Neuronal stem cell (in vitro differentiated cells): ENCODE measurements around the gene ST7.

ENCODE experiments used
- DNase-seq: peaks from one replicate; pipeline ENCODE4 v3.0.0-alpha.2; 2013; ENCODE audit warnings: low spot score
- H2AFZ ChIP-seq: one replicate; pipeline ENCODE4 v1.6.1; 2013; ENCODE audit warnings: mild to moderate bottlenecking, low read length, inconsistent platforms
- H2AK5ac ChIP-seq: 2 replicates; pipeline ENCODE4 v1.6.1; 2013; ENCODE audit warnings: low read depth, mild to moderate bottlenecking, inconsistent platforms, low read length, moderate library complexity, mixed read lengths
- H2BK120ac ChIP-seq: 2 replicates; pipeline ENCODE4 v1.6.1; 2013; ENCODE audit warnings: low read depth, mild to moderate bottlenecking, inconsistent platforms, low read length, moderate library complexity, mixed read lengths
- H2BK12ac ChIP-seq: one replicate; pipeline ENCODE4 v1.6.1; 2013; ENCODE audit warnings: low read length, inconsistent platforms
- H2BK15ac ChIP-seq: 2 replicates; pipeline ENCODE4 v1.6.1; 2013; ENCODE audit warnings: mild to moderate bottlenecking, low read length, inconsistent platforms, mixed read lengths
- H2BK5ac ChIP-seq: one replicate; pipeline ENCODE4 v1.6.1; 2013; ENCODE audit warnings: inconsistent platforms, mild to moderate bottlenecking, low read length, moderate library complexity
- H3K14ac ChIP-seq: one replicate; pipeline ENCODE4 v1.6.1; 2013; ENCODE audit warnings: low read length, inconsistent platforms
- H3K18ac ChIP-seq: 2 replicates; pipeline ENCODE4 v1.6.1; 2013; ENCODE audit warnings: low read length, inconsistent platforms
- H3K23ac ChIP-seq: 2 replicates; pipeline ENCODE4 v1.6.1; 2013; ENCODE audit warnings: low read depth, mild to moderate bottlenecking, mixed read lengths, low read length, inconsistent platforms; ENCODE audit not compliant: poor library complexity
- H3K27ac ChIP-seq: replicated peaks from 3 replicates; pipeline ENCODE4 v1.5.1; 2013; ENCODE audit warnings: low read length, inconsistent platforms
- H3K27me3 ChIP-seq, 3 experiments: 2 replicates each; pipeline ENCODE4 v1.6.1; 2013; ENCODE audit warnings: low read length in 3 of 3, mild to moderate bottlenecking in 2 of 3, inconsistent platforms in 1 of 3, low read depth in 1 of 3, mixed read lengths in 1 of 3, moderate library complexity in 1 of 3; ENCODE audit not compliant: control insufficient read depth in 3 of 3, insufficient read depth in 3 of 3
- H3K36me3 ChIP-seq, 2 donors: replicated peaks in 1 of 2; 2 replicates each; pipeline ENCODE4 v1.6.1; 2013; ENCODE audit warnings: low read length in 2 of 2; ENCODE audit not compliant: control insufficient read depth in 2 of 2, insufficient read depth in 2 of 2
- H3K4ac ChIP-seq: 2 replicates; pipeline ENCODE4 v1.6.1; 2013; ENCODE audit warnings: inconsistent platforms, mild to moderate bottlenecking, low read length, moderate library complexity
- H3K4me1 ChIP-seq, 2 donors: 1 replicate in 1 of 2; 2 replicates in 1 of 2; pipeline ENCODE4 v1.6.1; 2013; ENCODE audit warnings: low read length in 2 of 2, low read depth in 1 of 2; ENCODE audit not compliant: control insufficient read depth in 2 of 2, insufficient read depth in 1 of 2
- H3K4me2 ChIP-seq: one replicate; pipeline ENCODE4 v1.6.1; 2013; ENCODE audit warnings: mild to moderate bottlenecking, low read length, inconsistent platforms; ENCODE audit not compliant: insufficient read depth, poor library complexity, severe bottlenecking
- H3K4me3 ChIP-seq, 2 donors: 2 replicates each; pipeline ENCODE4 v1.5.1; 2013; ENCODE audit warnings: low read length in 2 of 2, mild to moderate bottlenecking in 2 of 2, inconsistent platforms in 1 of 2, moderate library complexity in 1 of 2
- H3K79me1 ChIP-seq: one replicate; pipeline ENCODE4 v1.6.1; 2013; ENCODE audit warnings: low read depth, mild to moderate bottlenecking, inconsistent platforms, low read length, moderate library complexity
- H3K9ac ChIP-seq: one replicate; pipeline ENCODE4 v1.6.1; 2013; ENCODE audit warnings: mild to moderate bottlenecking, low read depth, low read length, inconsistent platforms; ENCODE audit not compliant: poor library complexity
- H3K9me3 ChIP-seq, 2 donors: replicated peaks in 1 of 2; 2 replicates each; pipeline versions ENCODE3 to v1.6.1; 2013; ENCODE audit warnings: low read length in 2 of 2, mild to moderate bottlenecking in 2 of 2, inconsistent platforms in 1 of 2, low read depth in 1 of 2, mixed read lengths in 1 of 2, moderate library complexity in 1 of 2; ENCODE audit not compliant: control insufficient read depth in 2 of 2, insufficient read depth in 1 of 2
- H4K8ac ChIP-seq: one replicate; pipeline ENCODE4 v1.6.1; 2013; ENCODE audit warnings: low read depth, mild to moderate bottlenecking, inconsistent platforms, low read length, moderate library complexity
- H4K91ac ChIP-seq: one replicate; pipeline ENCODE4 v1.6.1; 2013; ENCODE audit warnings: low read length, low read depth, mild to moderate bottlenecking, inconsistent platforms; ENCODE audit not compliant: poor library complexity
- WGBS, 2 donors: extraction: QIAGEN DNeasy Blood & Tissue Kit; methylation state at CpG; one replicate each; pipeline ENCODE4 v1.1.7; 2013; ENCODE audit warnings: missing lambda C conversion rate in 2 of 2, mixed read lengths in 1 of 2; ENCODE audit not compliant: insufficient read length in 2 of 2, insufficient replicate concordance in 1 of 2; ENCODE audit errors: extremely low coverage in 2 of 2; 5-methylcytosine and 5-hydroxymethylcytosine counted together

ST7 gene

DNA sequence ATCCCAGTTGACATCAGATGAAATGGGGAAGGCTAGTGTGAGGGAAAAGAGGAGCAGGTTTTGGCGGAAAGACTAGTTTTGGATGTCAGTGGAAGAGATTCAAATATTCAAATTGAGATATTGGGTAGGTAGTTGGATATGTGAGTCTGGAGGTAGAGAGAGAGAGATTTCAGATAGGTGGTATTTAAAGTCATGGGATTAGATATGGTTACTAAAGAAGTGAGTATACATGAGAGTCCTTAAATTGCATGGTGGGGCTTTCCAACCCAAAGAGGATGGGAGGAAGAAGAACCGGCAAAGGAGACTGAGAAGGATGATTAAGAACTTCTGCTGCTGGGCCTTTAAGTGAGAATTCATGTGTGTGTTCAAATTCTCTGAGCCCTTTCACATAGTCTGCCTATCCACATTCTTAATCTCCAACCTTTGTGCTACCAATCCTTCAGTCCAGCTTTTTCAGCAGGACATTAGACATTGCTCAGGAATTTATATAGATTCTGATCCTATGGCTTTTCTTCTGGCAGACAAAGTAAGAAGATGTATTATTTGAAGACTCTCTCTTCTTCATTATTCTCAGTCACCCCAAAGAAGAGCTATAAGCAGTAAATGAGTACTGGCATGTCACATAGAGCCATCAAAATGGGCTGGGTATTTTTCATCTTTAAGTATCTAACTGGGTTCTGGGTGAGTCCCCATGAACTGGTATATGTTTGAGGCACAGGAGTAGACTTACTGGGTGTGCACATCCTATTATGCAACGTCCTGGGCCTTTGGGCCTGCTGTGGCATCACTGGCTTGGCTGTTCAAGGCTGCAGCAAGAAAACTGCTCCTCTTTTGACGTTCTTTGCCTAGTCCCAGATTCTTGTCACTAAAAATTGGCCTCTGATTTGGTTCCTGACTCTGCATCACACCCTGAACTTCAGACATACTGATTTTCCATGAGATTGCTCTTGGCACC lies 33.6 kb downstream of the ST7 start:
- no peak for DNase-seq
- Histone ChIP-seq H3K4me3 (no peak overlapping the region), H3K27ac (no peak overlapping the region), H3K9me3 (peaks cover under 1 to 12% of the 10 kb centered on the region in 2 donors), H3K9ac (no peak overlapping the region), H3K18ac (no peak overlapping the region), H3K36me3 (no peaks in the 10 kb centered on the region), H2BK120ac (no peak overlapping the region), H4K91ac (no peak overlapping the region), H4K8ac (no peak overlapping the region), H3K23ac (no peak overlapping the region), H3K4ac (no peak overlapping the region), H3K27me3 (no peaks in the 10 kb centered on the region), H2AFZ (no peak overlapping the region), H2BK5ac (no peak overlapping the region), H3K79me1 (no peaks in the 10 kb centered on the region), H2AK5ac (no peak overlapping the region), H3K4me1 (no peaks in the 10 kb centered on the region), H2BK15ac (no peak overlapping the region), H3K14ac (no peak overlapping the region), H3K4me2 (no peak overlapping the region), H2BK12ac (no peak overlapping the region)
- no CpG with 5 or more reads among the region's 4 CpGs for WGBS, 2 donors

DNA sequence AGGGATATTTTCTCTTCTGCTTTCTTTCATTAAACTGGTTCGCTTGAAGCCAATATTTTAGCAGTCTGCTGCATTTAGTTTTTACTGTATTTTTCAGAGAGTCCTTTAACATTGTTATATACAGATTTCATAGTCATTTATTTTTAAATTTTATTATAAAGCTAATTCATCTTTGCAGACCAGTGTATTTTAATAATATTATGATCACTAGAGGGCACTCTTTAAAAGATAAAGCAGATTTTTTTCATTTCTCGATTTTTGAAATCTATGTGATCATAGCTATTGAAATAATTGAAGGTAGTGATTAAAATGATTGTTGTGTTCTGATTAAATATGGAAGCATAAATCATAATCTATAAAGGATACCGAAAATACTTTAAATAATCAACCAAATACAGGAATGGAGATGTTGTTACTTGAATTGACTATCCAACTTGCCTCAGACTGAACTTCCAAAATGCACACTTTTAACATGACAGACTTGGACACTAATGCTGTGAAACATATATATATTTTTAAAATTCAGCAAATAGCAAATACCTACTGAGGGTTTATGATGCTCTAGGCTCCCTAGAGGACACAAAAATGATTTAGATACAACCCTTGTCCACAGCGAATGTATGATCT lies 35.2 kb downstream of the ST7 start:
- Histone ChIP-seq H2BK12ac (no peak overlapping the region), H3K27ac (no peak overlapping the region)

GRCh38 chr7:116990056-116990455 lies 36.8 kb downstream of the ST7 start:
- Histone ChIP-seq H3K4ac (no peak overlapping the region), H2BK5ac (no peak overlapping the region), H2AFZ (no peak overlapping the region), H3K9ac (no peak overlapping the region), H3K4me2 (no peak overlapping the region), H3K27me3 (no peaks in the 10 kb centered on the region), H2AK5ac (no peak overlapping the region), H2BK120ac (no peak overlapping the region), H2BK12ac (no peak overlapping the region), H3K23ac (no peak overlapping the region), H3K4me1 (no peaks in the 10 kb centered on the region), H3K9me3 (peaks cover 1 to 17% of the 10 kb centered on the region in 2 donors), H3K18ac (no peak overlapping the region), H4K8ac (no peak overlapping the region), H2BK15ac (no peak overlapping the region), H3K79me1 (no peaks in the 10 kb centered on the region), H3K4me3 (no peak overlapping the region), H3K27ac (no peak overlapping the region), H4K91ac (no peak overlapping the region), H3K36me3 (no peaks in the 10 kb centered on the region), H3K14ac (no peak overlapping the region)
- no CpG with 5 or more reads among the region's 5 CpGs for WGBS, 2 donors
- no peak for DNase-seq

More for the DNA sequence above, 35.2 kb downstream of the ST7 start:
- Histone ChIP-seq H3K9ac (no peak overlapping the region), H3K27me3 (no peaks in the 10 kb centered on the region), H3K9me3 (peaks cover 1 to 17% of the 10 kb centered on the region in 2 donors), H2BK15ac (no peak overlapping the region), H3K23ac (no peak overlapping the region), H3K4me2 (no peak overlapping the region), H3K4me3 (no peak overlapping the region), H2AK5ac (no peak overlapping the region), H2BK5ac (no peak overlapping the region), H4K91ac (no peak overlapping the region), H4K8ac (no peak overlapping the region), H3K4me1 (no peaks in the 10 kb centered on the region), H2AFZ (no peak overlapping the region), H3K18ac (no peak overlapping the region), H3K14ac (no peak overlapping the region), H3K79me1 (no peaks in the 10 kb centered on the region), H3K36me3 (no peaks in the 10 kb centered on the region), H3K4ac (no peak overlapping the region), H2BK120ac (no peak overlapping the region)
- no peak for DNase-seq
- WGBS, 2 donors = no CpG with 5 or more reads among the region's 4 CpGs

GRCh38 chr7:116991233-116991632 lies 37.9 kb downstream of the ST7 start:
- Histone ChIP-seq H3K9me3 (peaks cover 1 to 17% of the 10 kb centered on the region in 2 donors), H3K27me3 (no peaks in the 10 kb centered on the region), H3K79me1 (no peaks in the 10 kb centered on the region), H3K4ac (no peak overlapping the region), H3K23ac (no peak overlapping the region), H3K4me1 (no peaks in the 10 kb centered on the region), H3K4me2 (no peak overlapping the region), H3K36me3 (no peaks in the 10 kb centered on the region), H3K9ac (no peak overlapping the region), H2AK5ac (no peak overlapping the region), H2BK5ac (no peak overlapping the region), H3K14ac (no peak overlapping the region), H2BK12ac (no peak overlapping the region), H4K91ac (no peak overlapping the region), H3K4me3 (no peak overlapping the region), H2AFZ (no peak overlapping the region), H4K8ac (no peak overlapping the region), H3K27ac (no peak overlapping the region), H2BK120ac (no peak overlapping the region), H2BK15ac (no peak overlapping the region), H3K18ac (no peak overlapping the region)
- no peak for DNase-seq
- no CpG with 5 or more reads among the region's 3 CpGs for WGBS, 2 donors
